HepG2 (cell line): ENCODE results near the gene ANKRD34C. TPM values are rescaled to one million over a fixed set of nuclear protein-coding genes. Genes with fewer than 3 reads are reported as not detected.
A peak's percentile ranks its signal among the peaks of the same experiment; 100 is the strongest.

Source experiments
- ATAC-seq: fragments of 200-7000 bp; cut with Tn5 transposase; 3 replicates; pipeline ENCODE4 v1.9.1; 2020; ENCODE audit warnings: mild to moderate bottlenecking, moderate library complexity
- BruUV-seq: library from RNA; stranded (reverse); fragments of 400-500 nt; replicated peaks from 2 replicates; lab custom pipeline; 2021; lab: Mats Ljungman, UMichigan
- CTCF ChIA-PET: fragments of 300-600 bp; formaldehyde crosslinking; extraction: SDS; loops from one replicate; lab custom pipeline; 2021; ENCODE audit warnings: low total read pairs, inconsistent platforms, low intra/inter-chr PET ratio; lab: Yijun Ruan, JAX
- POLR2A ChIA-PET: fragments of 350-600 bp; sonication (Branson Sonifier 250); formaldehyde crosslinking; loops from one replicate; lab custom pipeline; 2020; ENCODE audit warnings: antibody characterized with exemption, inconsistent platforms; lab: Yijun Ruan, JAX
- DNase-seq: peaks from one replicate; pipeline ENCODE4 v3.0.0-alpha.2; 2015; ENCODE audit warnings: low spot score
- FAIRE-seq: peaks from 3 replicates; lab custom pipeline; 2011; peaks lifted over from hg19 to GRCh38; lab: Jason Lieb, UNC
- H2AFZ ChIP-seq: one replicate; pipeline ENCODE4 v1.6.1; 2011; ENCODE audit warnings: low read length, inconsistent platforms
- H3K27ac ChIP-seq: fragments of 300-600 bp; 3 replicates; pipeline ENCODE4 v1.8.0; 2011; ENCODE audit warnings: mixed run types, mild to moderate bottlenecking, mixed read lengths, low read length, inconsistent platforms; ENCODE audit not compliant: insufficient read depth; ENCODE audit errors: extremely low read length
- H3K27me3 ChIP-seq, 2 experiments: fragments of 200-600 bp in 1 of 2; 2 replicates in 1 of 2; 3 replicates in 1 of 2; pipeline versions ENCODE4 v1.6.0 to v1.8.0; 2011; ENCODE audit warnings: low read length in 2 of 2, mild to moderate bottlenecking in 2 of 2, moderate library complexity in 2 of 2, inconsistent platforms in 1 of 2; ENCODE audit not compliant: insufficient read depth in 2 of 2, control insufficient read depth in 1 of 2
- H3K36me3 ChIP-seq, 2 experiments: fragments of 200-600 bp in 1 of 2; replicated peaks in 1 of 2; 2 replicates in 1 of 2; 3 replicates in 1 of 2; pipeline versions ENCODE4 v1.5.1 to v1.8.0; 2011; ENCODE audit warnings: low read length in 2 of 2, inconsistent platforms in 1 of 2; ENCODE audit not compliant: insufficient read depth in 2 of 2, control insufficient read depth in 1 of 2
- H3K4me1 ChIP-seq: 2 replicates; pipeline ENCODE4 v1.5.1; 2012; ENCODE audit warnings: low read length, inconsistent platforms; ENCODE audit not compliant: insufficient read depth
- H3K4me2 ChIP-seq: 2 replicates; pipeline ENCODE4 v1.6.0; 2011; ENCODE audit warnings: low read depth, low read length, inconsistent platforms
- H3K4me3 ChIP-seq, 3 experiments: fragments of 200-600 bp in 1 of 3; sonication (generic), shearing (Covaris generic) in 1 of 3; replicated peaks in 1 of 3; 2 replicates each; pipeline ENCODE4 v1.5.1; 2011 to 2016; ENCODE audit warnings: low read length in 3 of 3, inconsistent platforms in 2 of 3, low read depth in 2 of 3, mild to moderate bottlenecking in 2 of 3, control low read depth in 1 of 3, mixed read lengths in 1 of 3; ENCODE audit not compliant: insufficient read depth in 1 of 3
- H3K79me2 ChIP-seq: one replicate; pipeline ENCODE4 v1.6.1; 2011; ENCODE audit warnings: low read length, inconsistent platforms; ENCODE audit not compliant: insufficient read depth
- H3K9ac ChIP-seq: 2 replicates; pipeline ENCODE4 v1.6.0; 2011; ENCODE audit warnings: mild to moderate bottlenecking, low read depth, low read length, inconsistent platforms; ENCODE audit not compliant: insufficient read depth
- H3K9me3 ChIP-seq: 2 replicates; pipeline ENCODE4 v1.5.1; 2012; ENCODE audit warnings: mild to moderate bottlenecking, low read length
- H4K20me1 ChIP-seq: 2 replicates; pipeline ENCODE4 v1.6.0; 2011; ENCODE audit warnings: inconsistent platforms, mild to moderate bottlenecking, low read length, moderate library complexity; ENCODE audit not compliant: insufficient read depth
- MBD4 ChIP-seq: IDR thresholded peaks from 2 replicates; pipeline ENCODE4 v1.6.1; 2012; ENCODE audit warnings: low read length, inconsistent platforms, borderline replicate concordance
- ZNF333 ChIP-seq: sonication (generic); formaldehyde crosslinking; IDR thresholded peaks from 2 replicates; pipeline ENCODE4 v1.4.0; 2020; ENCODE audit warnings: mild to moderate bottlenecking, missing genetic modification reagents, borderline replicate concordance
- ZNF569 ChIP-seq: sonication (generic); formaldehyde crosslinking; IDR thresholded peaks from 2 replicates; pipeline ENCODE4 v1.5.0; 2020; ENCODE audit warnings: mild to moderate bottlenecking, missing genetic modification reagents, moderate library complexity, borderline replicate concordance
- ZNF572 ChIP-seq: sonication (generic); formaldehyde crosslinking; IDR thresholded peaks from 2 replicates; pipeline ENCODE4 v1.5.1; 2020; ENCODE audit warnings: mild to moderate bottlenecking, missing genetic modification reagents
- WGBS: methylation state at CpG from one replicate; pipeline ENCODE4 v1.1.6; 2017; ENCODE audit warnings: low lambda C conversion rate; 5-methylcytosine and 5-hydroxymethylcytosine counted together
- in situ Hi-C: cut with HindIII; loops from 2 replicates; pipeline ENCODE4 v1.10.0; 2017; ENCODE audit warnings: low pct_unique_long_range_greater_than_20kb; ENCODE audit not compliant: extremely low pct_ligation_motif_present
- intact Hi-C: fragments of 100-400 bp; cut with micrococcal nuclease; formaldehyde crosslinking; loops from one replicate; pipeline ENCODE4 v1.10.0; 2022; ENCODE audit not compliant: unreplicated experiment
- polyA plus RNA-seq, 8 experiments: library from polyadenylated mRNA; depleted of rRNA in 3 of 8; stranded (reverse) in 7 of 8; unstranded in 1 of 8; fragments of >200 nt; fragmentation: Illumina TruSeq in 4 of 8; extraction: Trizol in 4 of 8; gene quantifications; 2 replicates each; pipeline versions ENCODE4 v1.2.1 to v1.2.3, GENCODE V29; 2011 to 2016; ENCODE audit warnings: low read depth in 4 of 8, missing spikeins in 1 of 8, mixed read lengths in 1 of 8; ENCODE audit not compliant: insufficient read depth in 1 of 8
- total RNA-seq, 5 experiments: library from RNA; depleted of rRNA; stranded (reverse); fragments of >200 nt; fragmentation: Illumina TruSeq; extraction: Trizol; gene quantifications; 2 replicates each; pipeline ENCODE4 v1.2.3, GENCODE V29; 2016; ENCODE audit warnings: low read depth in 1 of 5
- TF ChIP-seq, protein P1 (sequence below), 2 experiments: IDR thresholded peaks; 2 replicates each; pipeline ENCODE4 v1.6.1; 2011 to 2012; ENCODE audit warnings: low read length in 2 of 2, borderline replicate concordance in 1 of 2, low read depth in 1 of 2, mild to moderate bottlenecking in 1 of 2, moderate library complexity in 1 of 2

Gene ANKRD34C
- total and polyA plus RNA-seq, 2 of the 13 experiments (the other 11 are each of a cell fraction or from before 2014, with no cell fraction given), result not detected

DNA sequence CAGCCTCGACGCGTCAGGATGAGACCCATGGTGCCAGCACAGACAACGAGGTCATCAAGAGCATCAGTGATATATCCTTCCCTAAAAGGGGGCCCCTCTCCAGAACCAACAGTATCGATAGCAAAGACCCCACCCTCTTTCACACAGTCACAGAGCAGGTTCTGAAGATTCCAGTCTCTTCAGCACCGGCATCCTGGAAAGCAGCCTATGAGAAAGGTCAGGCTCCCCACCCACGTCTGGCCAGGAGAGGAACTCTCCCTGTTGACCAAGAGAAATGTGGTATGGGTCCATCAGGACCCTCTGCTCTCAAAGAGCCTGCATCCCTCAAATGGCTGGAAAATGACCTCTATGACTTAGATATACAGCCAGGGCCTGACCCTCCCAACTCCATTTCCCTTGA is 11.6 kb downstream of the ANKRD34C start:
- DNase-seq, result no peak
- intact Hi-C loops, result no loop called here
- TF ChIP-seq, protein P1, sequence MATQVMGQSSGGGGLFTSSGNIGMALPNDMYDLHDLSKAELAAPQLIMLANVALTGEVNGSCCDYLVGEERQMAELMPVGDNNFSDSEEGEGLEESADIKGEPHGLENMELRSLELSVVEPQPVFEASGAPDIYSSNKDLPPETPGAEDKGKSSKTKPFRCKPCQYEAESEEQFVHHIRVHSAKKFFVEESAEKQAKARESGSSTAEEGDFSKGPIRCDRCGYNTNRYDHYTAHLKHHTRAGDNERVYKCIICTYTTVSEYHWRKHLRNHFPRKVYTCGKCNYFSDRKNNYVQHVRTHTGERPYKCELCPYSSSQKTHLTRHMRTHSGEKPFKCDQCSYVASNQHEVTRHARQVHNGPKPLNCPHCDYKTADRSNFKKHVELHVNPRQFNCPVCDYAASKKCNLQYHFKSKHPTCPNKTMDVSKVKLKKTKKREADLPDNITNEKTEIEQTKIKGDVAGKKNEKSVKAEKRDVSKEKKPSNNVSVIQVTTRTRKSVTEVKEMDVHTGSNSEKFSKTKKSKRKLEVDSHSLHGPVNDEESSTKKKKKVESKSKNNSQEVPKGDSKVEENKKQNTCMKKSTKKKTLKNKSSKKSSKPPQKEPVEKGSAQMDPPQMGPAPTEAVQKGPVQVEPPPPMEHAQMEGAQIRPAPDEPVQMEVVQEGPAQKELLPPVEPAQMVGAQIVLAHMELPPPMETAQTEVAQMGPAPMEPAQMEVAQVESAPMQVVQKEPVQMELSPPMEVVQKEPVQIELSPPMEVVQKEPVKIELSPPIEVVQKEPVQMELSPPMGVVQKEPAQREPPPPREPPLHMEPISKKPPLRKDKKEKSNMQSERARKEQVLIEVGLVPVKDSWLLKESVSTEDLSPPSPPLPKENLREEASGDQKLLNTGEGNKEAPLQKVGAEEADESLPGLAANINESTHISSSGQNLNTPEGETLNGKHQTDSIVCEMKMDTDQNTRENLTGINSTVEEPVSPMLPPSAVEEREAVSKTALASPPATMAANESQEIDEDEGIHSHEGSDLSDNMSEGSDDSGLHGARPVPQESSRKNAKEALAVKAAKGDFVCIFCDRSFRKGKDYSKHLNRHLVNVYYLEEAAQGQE (IDR thresholded peaks at IDR 0.05; ENCODE audit: borderline replicate concordance in 1 of 2, low read depth in 1 of 2, low read length in 2 of 2), result peak; percentile 1 to 81; a peak in 3 of 4 replicates
- TF ChIP-seq ZNF333 (CRISPR knock-in tag) (no peak), ZNF572 (CRISPR knock-in tag) (no peak), ZNF569 (CRISPR knock-in tag) (no peak), MBD4 (no peak)
- in situ Hi-C loops, result no loop called here
- Histone ChIP-seq H3K4me3 (no peak overlapping the region), H3K79me2 (no peaks in the 10 kb centered on the region), H3K36me3 (no peaks in the 10 kb centered on the region), H2AFZ (no peak overlapping the region), H3K27ac (no peak overlapping the region), H3K9ac (no peak overlapping the region), H3K4me1 (no peaks in the 10 kb centered on the region), H3K27me3 (peaks cover 0 to 19% of the 10 kb centered on the region in 2 experiments; a peak in 2 of 5 replicates), H3K4me2 (no peak overlapping the region), H4K20me1 (no peaks in the 10 kb centered on the region), H3K9me3 (no peaks in the 10 kb centered on the region)
- ChIA-PET CTCF (no interaction called here), POLR2A (no interaction called here)
- FAIRE-seq, result no peak
- ATAC-seq, result no peak
- 0% methylated on average over 1 of the region's 7 CpGs for whole genome bisulfite sequencing
- BruUV-seq, result no TSS peak
